HepG2 (cell line): ENCODE measurements around the gene CALN1. TPM values are rescaled to one million over a fixed set of nuclear protein-coding genes. Genes with fewer than 3 reads are reported as not detected.

Source experiments
- ATAC-seq: fragments of 200-7000 bp; cut with Tn5 transposase; 3 replicates; pipeline ENCODE4 v1.9.1; 2020; ENCODE audit warnings: mild to moderate bottlenecking, moderate library complexity
- BruUV-seq: library from RNA; stranded (reverse); fragments of 400-500 nt; replicated peaks from 2 replicates; lab custom pipeline; 2021; lab: Mats Ljungman, UMichigan
- CTCF ChIA-PET: fragments of 300-600 bp; formaldehyde crosslinking; extraction: SDS; loops from one replicate; lab custom pipeline; 2021; ENCODE audit warnings: low total read pairs, inconsistent platforms, low intra/inter-chr PET ratio; lab: Yijun Ruan, JAX
- POLR2A ChIA-PET: fragments of 350-600 bp; sonication (Branson Sonifier 250); formaldehyde crosslinking; loops from one replicate; lab custom pipeline; 2020; ENCODE audit warnings: antibody characterized with exemption, inconsistent platforms; lab: Yijun Ruan, JAX
- DNase-seq: peaks from one replicate; pipeline ENCODE4 v3.0.0-alpha.2; 2015; ENCODE audit warnings: low spot score
- FAIRE-seq: peaks from 3 replicates; lab custom pipeline; 2011; peaks lifted over from hg19 to GRCh38; lab: Jason Lieb, UNC
- H2AFZ ChIP-seq: one replicate; pipeline ENCODE4 v1.6.1; 2011; ENCODE audit warnings: low read length, inconsistent platforms
- H3K27ac ChIP-seq: fragments of 300-600 bp; 3 replicates; pipeline ENCODE4 v1.8.0; 2011; ENCODE audit warnings: mixed run types, mild to moderate bottlenecking, mixed read lengths, low read length, inconsistent platforms; ENCODE audit not compliant: insufficient read depth; ENCODE audit errors: extremely low read length
- H3K27me3 ChIP-seq, 2 experiments: fragments of 200-600 bp in 1 of 2; 2 replicates in 1 of 2; 3 replicates in 1 of 2; pipeline versions ENCODE4 v1.6.0 to v1.8.0; 2011; ENCODE audit warnings: low read length in 2 of 2, mild to moderate bottlenecking in 2 of 2, moderate library complexity in 2 of 2, inconsistent platforms in 1 of 2; ENCODE audit not compliant: insufficient read depth in 2 of 2, control insufficient read depth in 1 of 2
- H3K36me3 ChIP-seq, 2 experiments: fragments of 200-600 bp in 1 of 2; replicated peaks in 1 of 2; 2 replicates in 1 of 2; 3 replicates in 1 of 2; pipeline versions ENCODE4 v1.5.1 to v1.8.0; 2011; ENCODE audit warnings: low read length in 2 of 2, inconsistent platforms in 1 of 2; ENCODE audit not compliant: insufficient read depth in 2 of 2, control insufficient read depth in 1 of 2
- H3K4me1 ChIP-seq: 2 replicates; pipeline ENCODE4 v1.5.1; 2012; ENCODE audit warnings: low read length, inconsistent platforms; ENCODE audit not compliant: insufficient read depth
- H3K4me2 ChIP-seq: 2 replicates; pipeline ENCODE4 v1.6.0; 2011; ENCODE audit warnings: low read depth, low read length, inconsistent platforms
- H3K4me3 ChIP-seq, 3 experiments: fragments of 200-600 bp in 1 of 3; sonication (generic), shearing (Covaris generic) in 1 of 3; replicated peaks in 1 of 3; 2 replicates each; pipeline ENCODE4 v1.5.1; 2011 to 2016; ENCODE audit warnings: low read length in 3 of 3, inconsistent platforms in 2 of 3, low read depth in 2 of 3, mild to moderate bottlenecking in 2 of 3, control low read depth in 1 of 3, mixed read lengths in 1 of 3; ENCODE audit not compliant: insufficient read depth in 1 of 3
- H3K79me2 ChIP-seq: one replicate; pipeline ENCODE4 v1.6.1; 2011; ENCODE audit warnings: low read length, inconsistent platforms; ENCODE audit not compliant: insufficient read depth
- H3K9ac ChIP-seq: 2 replicates; pipeline ENCODE4 v1.6.0; 2011; ENCODE audit warnings: mild to moderate bottlenecking, low read depth, low read length, inconsistent platforms; ENCODE audit not compliant: insufficient read depth
- H3K9me3 ChIP-seq: 2 replicates; pipeline ENCODE4 v1.5.1; 2012; ENCODE audit warnings: mild to moderate bottlenecking, low read length
- H4K20me1 ChIP-seq: 2 replicates; pipeline ENCODE4 v1.6.0; 2011; ENCODE audit warnings: inconsistent platforms, mild to moderate bottlenecking, low read length, moderate library complexity; ENCODE audit not compliant: insufficient read depth
- E2F2 ChIP-seq: sonication (generic); formaldehyde crosslinking; IDR thresholded peaks from 2 replicates; pipeline ENCODE4 v1.4.0; 2020; ENCODE audit warnings: missing genetic modification reagents, borderline replicate concordance
- GATAD2A ChIP-seq: IDR thresholded peaks from 2 replicates; pipeline ENCODE4 v1.6.1; 2016
- HOMEZ ChIP-seq: IDR thresholded peaks from 2 replicates; pipeline ENCODE4 v1.6.1; 2016; ENCODE audit warnings: low read depth
- JUND ChIP-seq: sonication (generic); formaldehyde crosslinking; IDR thresholded peaks from 2 replicates; pipeline ENCODE4 v1.8.0; 2022; ENCODE audit warnings: mild to moderate bottlenecking, missing genetic modification reagents
- MXD4 ChIP-seq: IDR thresholded peaks from 2 replicates; pipeline ENCODE4 v1.6.1; 2016; ENCODE audit warnings: mild to moderate bottlenecking, missing biosample characterization, missing genetic modification reagents
- ZNF138 ChIP-seq: sonication (generic); formaldehyde crosslinking; IDR thresholded peaks from 2 replicates; pipeline ENCODE4 v1.5.0; 2020; ENCODE audit warnings: mild to moderate bottlenecking, low read depth, missing genetic modification reagents
- ZNF605 ChIP-seq: sonication (generic); formaldehyde crosslinking; IDR thresholded peaks from 2 replicates; pipeline ENCODE4 v1.8.0; 2022; ENCODE audit warnings: mild to moderate bottlenecking, missing genetic modification reagents
- ZNF687 ChIP-seq: sonication (generic); formaldehyde crosslinking; IDR thresholded peaks from 2 replicates; pipeline ENCODE4 v1.5.1; 2020; ENCODE audit warnings: mild to moderate bottlenecking, missing genetic modification reagents, moderate library complexity
- ZNF790 ChIP-seq: sonication (generic); formaldehyde crosslinking; IDR thresholded peaks from 2 replicates; pipeline ENCODE4 v1.8.0; 2022; ENCODE audit warnings: missing genetic modification reagents, mild to moderate bottlenecking, borderline replicate concordance
- WGBS: methylation state at CpG from one replicate; pipeline ENCODE4 v1.1.6; 2017; ENCODE audit warnings: low lambda C conversion rate; 5-methylcytosine and 5-hydroxymethylcytosine counted together
- in situ Hi-C: cut with HindIII; loops from 2 replicates; pipeline ENCODE4 v1.10.0; 2017; ENCODE audit warnings: low pct_unique_long_range_greater_than_20kb; ENCODE audit not compliant: extremely low pct_ligation_motif_present
- intact Hi-C: fragments of 100-400 bp; cut with micrococcal nuclease; formaldehyde crosslinking; loops from one replicate; pipeline ENCODE4 v1.10.0; 2022; ENCODE audit not compliant: unreplicated experiment
- polyA plus RNA-seq, 8 experiments: library from polyadenylated mRNA; depleted of rRNA in 3 of 8; stranded (reverse) in 7 of 8; unstranded in 1 of 8; fragments of >200 nt; fragmentation: Illumina TruSeq in 4 of 8; extraction: Trizol in 4 of 8; gene quantifications; 2 replicates each; pipeline versions ENCODE4 v1.2.1 to v1.2.3, GENCODE V29; 2011 to 2016; ENCODE audit warnings: low read depth in 4 of 8, missing spikeins in 1 of 8, mixed read lengths in 1 of 8; ENCODE audit not compliant: insufficient read depth in 1 of 8
- total RNA-seq, 5 experiments: library from RNA; depleted of rRNA; stranded (reverse); fragments of >200 nt; fragmentation: Illumina TruSeq; extraction: Trizol; gene quantifications; 2 replicates each; pipeline ENCODE4 v1.2.3, GENCODE V29; 2016; ENCODE audit warnings: low read depth in 1 of 5

CALN1 gene
- total and polyA plus RNA-seq, 2 of the 13 experiments (the other 11 are each of a cell fraction or from before 2014, with no cell fraction given): not detected

GRCh38 chr7:72040641-72041040 is 371.5 kb downstream of the CALN1 start:
- in situ Hi-C loops: no loop called here
- WGBS: 0% methylated on average over 2 of the region's 2 CpGs
- FAIRE-seq (no peak), DNase-seq (no peak), ATAC-seq (no peak)
- BruUV-seq: no TSS peak
- H3K36me3 ChIP-seq: no peaks in the 10 kb centered on the region
- TF ChIP-seq ZNF687 (no peak), JUND (CRISPR knock-in tag) (no peak), HOMEZ (CRISPR knock-in tag) (no peak), MXD4 (CRISPR knock-in tag) (no peak), E2F2 (CRISPR knock-in tag) (no peak), ZNF138 (CRISPR knock-in tag) (no peak), ZNF790 (CRISPR knock-in tag) (no peak), ZNF605 (CRISPR knock-in tag) (no peak), GATAD2A (CRISPR knock-in tag) (no peak)
- H3K79me2 ChIP-seq: no peaks in the 10 kb centered on the region
- H3K9me3 ChIP-seq: no peaks in the 10 kb centered on the region
- H3K9ac ChIP-seq: no peak overlapping the region
- no peak overlapping the region for H2AFZ ChIP-seq
- no peak overlapping the region for H3K27ac ChIP-seq
- H3K4me1 ChIP-seq: no peaks in the 10 kb centered on the region
- CTCF ChIA-PET: no interaction called here
- no peak overlapping the region for H3K4me2 ChIP-seq
- POLR2A ChIA-PET: no interaction called here
- intact Hi-C loops: no loop called here
- H3K27me3 ChIP-seq: no peaks in the 10 kb centered on the region
- no peak overlapping the region for H3K4me3 ChIP-seq
- no peaks in the 10 kb centered on the region for H4K20me1 ChIP-seq
